ENCODE results near the gene HLA-DRA.
"Not testable (repeated sequence)": the region's sequence is repeated elsewhere in the genome, so short reads cannot be mapped to it uniquely, and the experiment has no call there.

The HLA-DRA gene

DNA sequence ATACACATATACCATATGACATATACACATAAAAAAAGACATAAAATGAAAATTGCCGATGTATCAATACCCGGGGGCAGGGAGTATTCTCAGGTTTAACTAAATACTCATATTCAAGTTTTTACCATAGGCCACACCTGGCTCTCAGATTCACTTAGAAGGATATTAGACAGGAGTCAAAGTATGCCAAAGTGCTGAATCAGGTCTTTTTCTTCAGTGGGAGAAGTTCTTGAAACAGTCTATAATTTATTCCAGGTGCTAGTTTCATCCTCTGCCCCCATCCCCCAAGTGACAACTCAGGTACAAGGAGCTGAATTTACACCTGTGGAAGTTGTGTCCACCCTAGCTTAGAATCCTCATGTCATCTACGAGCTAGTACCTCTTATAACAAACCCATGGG lies 8.5 kb upstream of the HLA-DRA start:
- H3K27me3 ChIP-seq (ENCODE audit: low read depth, low read length), result no peaks in the 10 kb centered on the region
- no peaks in the 10 kb centered on the region for H3K36me3 ChIP-seq (replicated peaks; ENCODE audit: low read depth, low read length)
- no peak overlapping the region for H2AFZ ChIP-seq (ENCODE audit: low read depth, low read length)
- H3K4me2 ChIP-seq (ENCODE audit: low read length), result no peak overlapping the region
- peaks cover 29% of the 10 kb centered on the region for H3K4me1 ChIP-seq (ENCODE audit: low read length)
- H4K20me1 ChIP-seq (ENCODE audit: insufficient read depth, low read length), result no peaks in the 10 kb centered on the region
- H3K4me3 ChIP-seq (ENCODE audit: low read length), result no peak overlapping the region
- no peak overlapping the region for H3K27ac ChIP-seq (ENCODE audit: low read length)
- H3K79me2 ChIP-seq (ENCODE audit: low read length), result no peaks in the 10 kb centered on the region
- no peak for TF ChIP-seq EZH2phosphoT487 (IDR thresholded peaks at IDR 0.05; ENCODE audit: low read depth)
- TF ChIP-seq CTCF (IDR thresholded peaks at IDR 0.05; ENCODE audit: low read depth, low read length), result no peak
- no peaks in the 10 kb centered on the region for H3K9me3 ChIP-seq (ENCODE audit: insufficient read depth, low read length)
- no peak overlapping the region for H3K9ac ChIP-seq (ENCODE audit: low read length)

- Histone ChIP-seq H3K4me1 (ENCODE audit: low read length) (peaks cover 38% of the 10 kb centered on the region), H3K79me2 (ENCODE audit: low read length) (no peaks in the 10 kb centered on the region), H3K4me2 (ENCODE audit: low read length) (no peak overlapping the region), H3K27ac (ENCODE audit: low read length) (no peak overlapping the region), H2AFZ (ENCODE audit: low read depth, low read length) (no peak overlapping the region), H3K27me3 (ENCODE audit: low read depth, low read length) (no peaks in the 10 kb centered on the region), H3K36me3 (replicated peaks; ENCODE audit: low read depth, low read length) (no peaks in the 10 kb centered on the region), H4K20me1 (ENCODE audit: insufficient read depth, low read length) (no peaks in the 10 kb centered on the region), H3K9ac (ENCODE audit: low read length) (no peak overlapping the region), H3K9me3 (ENCODE audit: insufficient read depth, low read length) (no peaks in the 10 kb centered on the region), H3K4me3 (ENCODE audit: low read length) (no peak overlapping the region)
- TF ChIP-seq EZH2phosphoT487 (IDR thresholded peaks at IDR 0.05; ENCODE audit: low read depth) (no peak), CTCF (IDR thresholded peaks at IDR 0.05; ENCODE audit: low read depth, low read length) (peak; percentile 61)
Measured at GRCh38 chr6:32432050-32432450, 7.6 kb upstream of the HLA-DRA start.

GRCh38 chr6:32433950-32434349 lies 5.7 kb upstream of the HLA-DRA start:
- H3K4me2 ChIP-seq (ENCODE audit: low read length); H3K36me3 ChIP-seq (replicated peaks; ENCODE audit: low read depth, low read length): not testable (repeated sequence)

DNA sequence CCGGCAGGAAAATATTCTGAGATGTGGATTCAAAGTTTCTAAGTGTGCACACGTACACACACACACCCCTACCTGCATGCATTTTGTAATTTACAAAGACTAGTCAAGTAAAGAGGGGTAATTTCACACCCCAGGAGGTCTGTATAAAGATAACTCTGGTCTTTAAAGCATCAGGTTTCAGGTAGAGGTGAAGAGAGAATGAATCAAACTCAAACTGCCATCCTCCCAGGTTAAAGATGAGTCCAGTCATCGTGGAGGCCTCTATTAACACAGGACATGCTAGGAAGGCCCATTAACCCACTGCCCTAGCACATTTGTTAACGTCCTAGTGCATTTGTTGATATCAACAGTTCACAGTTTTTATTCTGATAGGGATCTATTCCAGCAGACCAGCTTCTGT lies 3.5 kb upstream of the HLA-DRA start:
- peaks cover 12% of the 10 kb centered on the region for H3K36me3 ChIP-seq (replicated peaks; ENCODE audit: low read depth, low read length)
- H3K4me1 ChIP-seq (ENCODE audit: low read length), result peaks cover 58% of the 10 kb centered on the region
- H3K79me2 ChIP-seq (ENCODE audit: low read length), result peaks cover 21% of the 10 kb centered on the region
- no peak overlapping the region for H3K4me3 ChIP-seq (ENCODE audit: low read length)
- H2AFZ ChIP-seq (ENCODE audit: low read depth, low read length), result peak overlapping the region; percentile 52
- peaks cover 10% of the 10 kb centered on the region for H4K20me1 ChIP-seq (ENCODE audit: insufficient read depth, low read length)
- no peaks in the 10 kb centered on the region for H3K9me3 ChIP-seq (ENCODE audit: insufficient read depth, low read length)
- TF ChIP-seq CTCF (IDR thresholded peaks at IDR 0.05; ENCODE audit: low read depth, low read length) (no peak), EZH2phosphoT487 (IDR thresholded peaks at IDR 0.05; ENCODE audit: low read depth) (no peak)
- H3K27ac ChIP-seq (ENCODE audit: low read length), result peak overlapping the region; percentile 97
- peak overlapping the region; percentile 67 for H3K4me2 ChIP-seq (ENCODE audit: low read length)
- H3K9ac ChIP-seq (ENCODE audit: low read length), result peak overlapping the region; percentile 62; the same call in 1 of the 2 replicates
- H3K27me3 ChIP-seq (ENCODE audit: low read depth, low read length), result no peaks in the 10 kb centered on the region

More at GRCh38 chr6:32433950-32434349, 5.7 kb upstream of the HLA-DRA start:
- peaks cover 54% of the 10 kb centered on the region for H3K4me1 ChIP-seq (ENCODE audit: low read length)
- not testable (repeated sequence) for H3K9me3 ChIP-seq (ENCODE audit: insufficient read depth, low read length); H3K9ac ChIP-seq (ENCODE audit: low read length); H3K79me2 ChIP-seq (ENCODE audit: low read length); H3K27ac ChIP-seq (ENCODE audit: low read length); H2AFZ ChIP-seq (ENCODE audit: low read depth, low read length); H3K27me3 ChIP-seq (ENCODE audit: low read depth, low read length); H3K4me3 ChIP-seq (ENCODE audit: low read length); H4K20me1 ChIP-seq (ENCODE audit: insufficient read depth, low read length)

All from OCI-LY3 (cell line).